PC-3 (cell line): Measurements from ENCODE around the gene FGF12. TPM values are rescaled to one million over a fixed set of nuclear protein-coding genes. Genes with fewer than 3 reads are reported as not detected.

ENCODE experiments used
- ATAC-seq: fragments of 200-7000 bp; cut with Tn5 transposase; 2 replicates; pipeline ENCODE4 v1.9.1; 2020; ENCODE audit warnings: mild to moderate bottlenecking, moderate library complexity
- BruUV-seq: library from RNA; stranded (reverse); fragments of 400-500 nt; replicated peaks from 2 replicates; lab custom pipeline; 2021; lab: Mats Ljungman, UMichigan
- CTCF ChIA-PET: fragments of 300-600 bp; sonication (Branson Sonifier 250); formaldehyde crosslinking; loops from one replicate; lab custom pipeline; 2022; ENCODE audit warnings: antibody characterized with exemption; lab: Charles Lee
- POLR2A ChIA-PET: fragments of 300-600 bp; sonication (Branson Sonifier 250); formaldehyde crosslinking; loops from one replicate; lab custom pipeline; 2022; ENCODE audit warnings: antibody characterized with exemption; ENCODE audit not compliant: unreplicated experiment; lab: Charles Lee
- DNase-seq: peaks from one replicate; pipeline ENCODE4 v3.0.0-alpha.2; 2015
- H2AFZ ChIP-seq: fragments of 300-600 bp; sonication (generic); 2 replicates; pipeline ENCODE4 v1.6.0; 2016; ENCODE audit warnings: antibody characterized with exemption, low read length
- H3F3A ChIP-seq: fragments of 300-600 bp; sonication (generic); one replicate; pipeline ENCODE4 v1.6.0; 2017; ENCODE audit warnings: antibody characterized with exemption, low read length, control low read depth, mild to moderate bottlenecking; ENCODE audit not compliant: unreplicated experiment
- H3K27ac ChIP-seq: fragments of 300-600 bp; sonication (generic); 2 replicates; pipeline ENCODE4 v1.5.1; 2016; ENCODE audit warnings: mild to moderate bottlenecking, low read length
- H3K27me3 ChIP-seq: fragments of 300-600 bp; sonication (generic); 2 replicates; pipeline ENCODE4 v1.6.1; 2016; ENCODE audit warnings: low read length, mixed read lengths
- H3K36me3 ChIP-seq: fragments of 300-600 bp; sonication (generic); 2 replicates; pipeline ENCODE4 v1.6.1; 2016; ENCODE audit warnings: low read depth, mixed run types, low read length, mixed read lengths
- H3K4me1 ChIP-seq: fragments of 300-600 bp; sonication (generic); 2 replicates; pipeline ENCODE4 v1.5.1; 2016; ENCODE audit warnings: low read length; ENCODE audit not compliant: insufficient read depth
- H3K4me2 ChIP-seq: fragments of 300-600 bp; sonication (generic); 2 replicates; pipeline ENCODE4 v1.6.0; 2016; ENCODE audit warnings: low read length
- H3K4me3 ChIP-seq: fragments of 300-600 bp; sonication (generic); 2 replicates; pipeline ENCODE4 v1.5.1; 2016; ENCODE audit warnings: mild to moderate bottlenecking, low read length, mixed read lengths
- H3K79me2 ChIP-seq: fragments of 300-600 bp; sonication (generic); 2 replicates; pipeline ENCODE4 v1.6.1; 2017; ENCODE audit warnings: low read length, mixed read lengths
- H3K9ac ChIP-seq: fragments of 300-600 bp; sonication (generic); 2 replicates; pipeline ENCODE4 v1.6.0; 2016; ENCODE audit warnings: mild to moderate bottlenecking, low read length
- H3K9me2 ChIP-seq: fragments of 300-600 bp; sonication (generic); replicated peaks from 2 replicates; pipeline ENCODE4 v1.6.1; 2016; ENCODE audit warnings: mixed run types, low read length, mixed read lengths
- H3K9me3 ChIP-seq: fragments of 300-600 bp; sonication (generic); 2 replicates; pipeline ENCODE4 v1.6.1; 2016; ENCODE audit warnings: low read length, mixed read lengths
- H4K20me1 ChIP-seq: fragments of 300-600 bp; sonication (generic); 2 replicates; pipeline ENCODE4 v1.6.1; 2016; ENCODE audit warnings: low read length, mixed read lengths
- CTCF ChIP-seq: fragments of 300-600 bp; sonication (generic); conservative IDR thresholded peaks from 2 replicates; pipeline ENCODE4 v1.5.1; 2017; ENCODE audit warnings: antibody characterized with exemption, low read depth, mild to moderate bottlenecking, low read length
- EZH2 ChIP-seq: fragments of 300-600 bp; sonication (generic); IDR thresholded peaks from one replicate; pipeline ENCODE4 v1.6.1; 2017; ENCODE audit warnings: antibody characterized with exemption, mild to moderate bottlenecking, low read length; ENCODE audit not compliant: unreplicated experiment
- EZH2phosphoT487 ChIP-seq: fragments of 300-600 bp; sonication (generic); IDR thresholded peaks from 2 replicates; pipeline ENCODE4 v1.6.1; 2018; ENCODE audit warnings: mild to moderate bottlenecking, antibody characterized with exemption, low read length, borderline replicate concordance
- intact Hi-C: fragments of 100-400 bp; cut with micrococcal nuclease; formaldehyde crosslinking; loops from 2 replicates; pipeline ENCODE4 v1.9.0; 2023
- total RNA-seq: library from RNA; depleted of rRNA; stranded (reverse); fragments of >200 nt; gene quantifications from 2 replicates; pipeline ENCODE4 v1.2.3, GENCODE V29; 2014

FGF12 gene
- total RNA-seq, 1 experiment from 2014 or later: not detected

- Histone ChIP-seq H3K27me3 (peaks cover 43% of the 10 kb centered on the region), H3K4me1 (no peaks in the 10 kb centered on the region), H3K9ac (no peak overlapping the region), H3K4me3 (no peak overlapping the region), H4K20me1 (no peaks in the 10 kb centered on the region), H3K27ac (no peak overlapping the region), H3K4me2 (no peak overlapping the region), H3K9me2 (no peaks in the 10 kb centered on the region), H2AFZ (no peak overlapping the region), H3K36me3 (no peaks in the 10 kb centered on the region), H3K79me2 (no peaks in the 10 kb centered on the region), H3K9me3 (no peaks in the 10 kb centered on the region), H3F3A (no peaks in the 10 kb centered on the region)
- ATAC-seq: no peak
- DNase-seq: no peak
- TF ChIP-seq EZH2: no peak
- TF ChIP-seq CTCF: no peak
- no peak for TF ChIP-seq EZH2phosphoT487
- intact Hi-C loops: no loop called here
- ChIA-PET CTCF (no interaction called here), POLR2A (no interaction called here)
- BruUV-seq: no TSS peak
Measured at GRCh38 chr3:192373586-192373985, 353.8 kb downstream of the FGF12 start.

GRCh38 chr3:192373032-192373431 is 354.3 kb downstream of the FGF12 start:
- intact Hi-C loops: no loop called here
- DNase-seq: no peak
- Histone ChIP-seq H3K79me2 (no peaks in the 10 kb centered on the region), H3K4me3 (no peak overlapping the region), H3K36me3 (no peaks in the 10 kb centered on the region), H3F3A (no peaks in the 10 kb centered on the region), H3K27me3 (peaks cover 43% of the 10 kb centered on the region), H3K9ac (no peak overlapping the region), H4K20me1 (no peaks in the 10 kb centered on the region), H3K9me2 (no peaks in the 10 kb centered on the region), H3K4me2 (no peak overlapping the region), H3K4me1 (no peaks in the 10 kb centered on the region), H2AFZ (no peak overlapping the region), H3K27ac (no peak overlapping the region), H3K9me3 (no peaks in the 10 kb centered on the region)
- CTCF ChIA-PET: no interaction called here
- no peak for TF ChIP-seq EZH2
- no peak for TF ChIP-seq CTCF
- no peak for TF ChIP-seq EZH2phosphoT487
- POLR2A ChIA-PET: no interaction called here
- ATAC-seq: no peak
- BruUV-seq: no TSS peak

GRCh38 chr3:192372616-192373015 is 354.7 kb downstream of the FGF12 start:
- Histone ChIP-seq H3K36me3 (no peaks in the 10 kb centered on the region), H2AFZ (no peak overlapping the region), H3K9me3 (no peaks in the 10 kb centered on the region), H3K9me2 (no peaks in the 10 kb centered on the region), H3K4me2 (no peak overlapping the region), H4K20me1 (no peaks in the 10 kb centered on the region), H3K79me2 (no peaks in the 10 kb centered on the region), H3K9ac (no peak overlapping the region), H3F3A (no peaks in the 10 kb centered on the region), H3K27ac (no peak overlapping the region), H3K4me3 (no peak overlapping the region), H3K27me3 (peaks cover 41% of the 10 kb centered on the region), H3K4me1 (no peaks in the 10 kb centered on the region)
- ChIA-PET POLR2A (no interaction called here), CTCF (no interaction called here)
- intact Hi-C loops: no loop called here
- no peak for ATAC-seq
- TF ChIP-seq CTCF (no peak), EZH2 (no peak), EZH2phosphoT487 (no peak)
- no peak for DNase-seq
- no TSS peak for BruUV-seq
